ENCODE results near the gene TP53.

DNA sequence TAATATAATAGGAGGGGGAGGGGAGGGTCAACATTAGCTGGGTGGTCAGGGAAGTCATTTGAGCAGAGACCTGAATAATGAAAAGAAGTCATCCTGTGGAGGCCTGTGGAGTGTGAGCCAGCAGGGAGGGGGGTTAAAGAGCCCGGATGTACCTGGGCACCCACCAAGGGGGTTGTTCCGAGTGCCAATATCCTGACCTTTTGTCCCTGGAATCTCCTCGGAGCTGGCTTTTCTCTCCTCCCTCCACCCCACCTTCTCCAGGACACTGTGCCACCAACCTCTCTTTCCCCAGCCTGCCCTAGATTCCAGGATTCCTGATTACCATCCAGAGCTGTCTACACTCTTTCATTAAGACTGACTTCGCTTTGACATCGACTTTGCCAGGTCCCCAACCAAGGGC is 51.1 kb downstream of the TP53 start:
- TF ChIP-seq CTCF (IDR thresholded peaks at IDR 0.05) (no peak), ZFX (IDR thresholded peaks at IDR 0.05; ENCODE audit: borderline replicate concordance) (no peak)

Data from 22Rv1 (cell line).